Muscle layer of colon (tissue), 2 donors: ENCODE measurements around the gene DYNC2LI1.

ENCODE experiments used
- H3K27ac ChIP-seq: one replicate; pipeline ENCODE4 v1.7.0; 2013; ENCODE audit warnings: low read depth, mild to moderate bottlenecking, low read length, moderate library complexity
- H3K27me3 ChIP-seq, 2 donors: one replicate each; pipeline ENCODE4 v1.7.0; 2013; ENCODE audit warnings: low read length in 2 of 2, mild to moderate bottlenecking in 2 of 2; ENCODE audit not compliant: insufficient read depth in 2 of 2, control insufficient read depth in 1 of 2
- H3K36me3 ChIP-seq: one replicate; pipeline ENCODE4 v1.7.0; 2013; ENCODE audit warnings: mild to moderate bottlenecking, low read length; ENCODE audit not compliant: insufficient read depth
- H3K4me1 ChIP-seq: one replicate; pipeline ENCODE4 v1.7.0; 2013; ENCODE audit warnings: mild to moderate bottlenecking, low read length; ENCODE audit not compliant: insufficient read depth
- H3K4me3 ChIP-seq, 2 donors: one replicate each; pipeline ENCODE4 v1.7.0; 2013; ENCODE audit warnings: low read length in 2 of 2, low read depth in 1 of 2, mild to moderate bottlenecking in 1 of 2, moderate library complexity in 1 of 2
- H3K9ac ChIP-seq: one replicate; pipeline ENCODE4 v1.7.0; 2013; ENCODE audit warnings: low read length
- H3K9me3 ChIP-seq: one replicate; pipeline ENCODE4 v1.7.0; 2013; ENCODE audit warnings: mild to moderate bottlenecking, low read length
- donor health status: abdominal sarcoma.
- donor health status: Adenocarcinoma of cecum.

DYNC2LI1 gene

GRCh38 chr2:43738257-43738656, 35.6 kb upstream of the DYNC2LI1 start:
- Histone ChIP-seq H3K9me3 (no peaks in the 10 kb centered on the region), H3K36me3 (no peaks in the 10 kb centered on the region), H3K4me3 (no peak overlapping the region), H3K27ac (no peak overlapping the region), H3K9ac (no peak overlapping the region), H3K27me3 (no peaks in the 10 kb centered on the region), H3K4me1 (peaks cover 10% of the 10 kb centered on the region)

DNA sequence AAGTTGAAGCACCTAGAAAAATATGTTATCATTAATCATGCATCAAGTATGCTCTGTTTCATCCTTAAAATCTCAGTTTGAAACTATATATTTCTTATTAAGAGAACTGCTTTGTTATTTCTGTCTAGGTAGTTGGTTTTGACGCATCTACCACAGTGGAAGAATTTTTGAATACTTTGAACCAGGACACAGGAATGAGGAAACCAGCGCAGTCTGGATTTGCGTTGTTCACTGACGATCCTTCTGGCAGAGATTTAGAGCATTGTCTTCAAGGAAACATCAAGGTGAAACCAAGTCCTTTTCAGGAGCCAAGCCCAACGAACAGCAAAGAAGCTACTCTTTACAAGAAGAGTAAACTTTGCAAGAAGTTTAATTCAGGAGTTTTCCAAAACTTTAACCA, 30.1 kb upstream of the DYNC2LI1 start:
- Histone ChIP-seq H3K9ac (no peak overlapping the region), H3K27me3 (no peaks in the 10 kb centered on the region), H3K27ac (no peak overlapping the region), H3K4me3 (no peak overlapping the region), H3K4me1 (peaks cover 10% of the 10 kb centered on the region), H3K9me3 (no peaks in the 10 kb centered on the region), H3K36me3 (no peaks in the 10 kb centered on the region)

DNA sequence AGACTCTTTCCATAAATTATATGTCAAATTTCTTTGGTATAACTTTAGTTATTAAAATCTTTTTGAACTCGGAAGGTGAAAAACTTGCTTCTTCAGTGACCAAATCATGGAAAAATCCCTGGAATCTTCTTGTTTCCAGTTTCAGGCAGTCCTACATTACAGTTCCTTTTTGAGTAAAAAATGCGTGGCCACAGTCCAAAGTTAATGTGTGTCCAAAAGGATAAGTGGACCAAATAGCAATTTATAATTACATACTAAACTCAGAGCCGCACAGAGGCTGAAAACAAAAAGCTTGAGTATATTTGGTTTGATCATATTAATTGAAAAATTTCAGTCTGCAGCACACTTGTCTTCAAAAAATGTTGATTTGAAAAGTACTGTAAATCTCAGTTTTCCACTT, 28.4 kb upstream of the DYNC2LI1 start:
- H3K36me3 ChIP-seq = no peaks in the 10 kb centered on the region
- H3K9ac ChIP-seq = no peak overlapping the region
- H3K4me3 ChIP-seq = no peak overlapping the region
- H3K27me3 ChIP-seq = no peaks in the 10 kb centered on the region
- H3K27ac ChIP-seq = no peak overlapping the region
- no peaks in the 10 kb centered on the region for H3K9me3 ChIP-seq
- H3K4me1 ChIP-seq = peaks cover 10% of the 10 kb centered on the region

DNA sequence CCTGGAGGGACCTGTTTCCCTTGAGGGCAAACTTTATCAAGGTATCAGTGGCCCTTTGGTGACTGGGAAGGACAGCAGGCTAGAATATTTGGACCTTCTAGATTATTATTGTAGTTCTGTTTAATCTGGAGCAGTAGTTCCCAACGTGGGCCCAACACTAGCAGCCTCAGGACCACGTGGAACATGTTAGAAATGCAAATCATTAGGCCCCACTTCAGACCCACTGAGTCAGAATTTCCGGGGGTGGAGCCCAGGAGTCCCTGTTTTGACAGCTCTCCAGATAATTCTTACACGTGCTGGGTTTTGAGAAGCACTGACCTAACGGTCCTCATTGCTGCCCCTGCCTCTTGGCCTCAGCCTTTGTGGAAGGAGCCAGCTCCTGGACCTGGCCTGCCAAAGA, 25.5 kb upstream of the DYNC2LI1 start:
- Histone ChIP-seq H3K4me1 (peaks cover 10% of the 10 kb centered on the region), H3K27me3 (no peaks in the 10 kb centered on the region), H3K9me3 (no peaks in the 10 kb centered on the region), H3K9ac (no peak overlapping the region), H3K36me3 (no peaks in the 10 kb centered on the region), H3K4me3 (no peak overlapping the region), H3K27ac (no peak overlapping the region)

GRCh38 chr2:43749583-43749982, 24.3 kb upstream of the DYNC2LI1 start:
- H3K9ac ChIP-seq = no peak overlapping the region
- no peak overlapping the region for H3K27ac ChIP-seq
- H3K9me3 ChIP-seq = no peaks in the 10 kb centered on the region
- peaks cover 10% of the 10 kb centered on the region for H3K4me1 ChIP-seq
- no peaks in the 10 kb centered on the region for H3K27me3 ChIP-seq
- no peaks in the 10 kb centered on the region for H3K36me3 ChIP-seq
- no peak overlapping the region for H3K4me3 ChIP-seq

GRCh38 chr2:43751476-43751990, 22.3 kb upstream of the DYNC2LI1 start:
- H3K9me3 ChIP-seq = no peaks in the 10 kb centered on the region
- no peak overlapping the region for H3K9ac ChIP-seq
- H3K27ac ChIP-seq = no peak overlapping the region
- H3K27me3 ChIP-seq = no peaks in the 10 kb centered on the region
- H3K4me1 ChIP-seq = no peaks in the 10 kb centered on the region
- no peaks in the 10 kb centered on the region for H3K36me3 ChIP-seq
- no peak overlapping the region for H3K4me3 ChIP-seq

DNA sequence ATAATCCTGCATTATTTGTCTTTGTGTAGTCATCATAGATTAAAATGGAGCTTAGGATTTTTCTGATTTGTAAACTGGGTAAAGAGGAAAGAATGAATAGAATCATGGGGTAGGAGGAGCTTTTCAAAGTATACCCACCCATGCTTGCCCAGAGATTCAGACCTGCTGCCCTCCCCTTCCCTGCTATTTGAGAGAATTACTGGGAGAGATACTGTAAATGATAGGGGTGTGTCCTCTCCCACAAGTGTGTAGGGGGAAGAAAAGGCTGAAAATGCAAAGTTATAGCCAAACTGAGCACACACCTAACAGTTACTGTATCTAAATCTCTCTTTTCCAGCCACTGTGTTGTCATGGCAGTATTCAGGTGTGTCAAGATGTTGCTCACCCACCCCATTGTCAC, 21.5 kb upstream of the DYNC2LI1 start:
- no peaks in the 10 kb centered on the region for H3K9me3 ChIP-seq
- H3K4me1 ChIP-seq = no peaks in the 10 kb centered on the region
- H3K4me3 ChIP-seq = no peak overlapping the region
- H3K9ac ChIP-seq = no peak overlapping the region
- H3K27me3 ChIP-seq = no peaks in the 10 kb centered on the region
- no peak overlapping the region for H3K27ac ChIP-seq
- H3K36me3 ChIP-seq = no peaks in the 10 kb centered on the region

- no peak overlapping the region for H3K9ac ChIP-seq
- no peaks in the 10 kb centered on the region for H3K36me3 ChIP-seq
- H3K27ac ChIP-seq = no peak overlapping the region
- no peaks in the 10 kb centered on the region for H3K27me3 ChIP-seq
- no peaks in the 10 kb centered on the region for H3K9me3 ChIP-seq
- H3K4me1 ChIP-seq = no peaks in the 10 kb centered on the region
- no peak overlapping the region for H3K4me3 ChIP-seq
These were observed 19.7 kb upstream of the DYNC2LI1 start for GRCh38 chr2:43754180-43754579.

- H3K9ac ChIP-seq = no peak overlapping the region
- H3K36me3 ChIP-seq = no peaks in the 10 kb centered on the region
- no peak overlapping the region for H3K27ac ChIP-seq
- H3K4me1 ChIP-seq = no peaks in the 10 kb centered on the region
- no peaks in the 10 kb centered on the region for H3K9me3 ChIP-seq
- no peaks in the 10 kb centered on the region for H3K27me3 ChIP-seq
- no peak overlapping the region for H3K4me3 ChIP-seq
These were observed 15.1 kb upstream of the DYNC2LI1 start for GRCh38 chr2:43758739-43759138.

DNA sequence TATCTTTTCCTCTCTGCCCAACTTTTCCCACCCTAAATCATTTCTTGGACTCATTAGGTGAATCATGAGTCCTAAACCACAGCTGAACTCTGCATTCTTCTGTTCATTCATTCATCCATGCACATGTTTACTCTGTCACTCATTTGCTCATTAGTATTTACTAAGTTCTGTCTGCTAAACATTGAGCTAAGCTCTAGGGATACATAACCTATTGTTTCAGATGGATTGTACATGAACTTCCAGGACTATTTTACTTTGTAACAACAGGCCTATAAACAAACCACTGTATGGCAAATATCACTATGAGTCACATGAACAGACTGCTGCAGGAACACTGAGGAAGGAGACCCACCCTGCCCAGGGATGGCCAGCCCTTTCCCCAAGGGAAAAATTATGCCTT, 14.6 kb upstream of the DYNC2LI1 start:
- Histone ChIP-seq H3K4me1 (no peaks in the 10 kb centered on the region), H3K9me3 (no peaks in the 10 kb centered on the region), H3K27ac (no peak overlapping the region), H3K9ac (no peak overlapping the region), H3K4me3 (no peak overlapping the region), H3K27me3 (no peaks in the 10 kb centered on the region), H3K36me3 (no peaks in the 10 kb centered on the region)

DNA sequence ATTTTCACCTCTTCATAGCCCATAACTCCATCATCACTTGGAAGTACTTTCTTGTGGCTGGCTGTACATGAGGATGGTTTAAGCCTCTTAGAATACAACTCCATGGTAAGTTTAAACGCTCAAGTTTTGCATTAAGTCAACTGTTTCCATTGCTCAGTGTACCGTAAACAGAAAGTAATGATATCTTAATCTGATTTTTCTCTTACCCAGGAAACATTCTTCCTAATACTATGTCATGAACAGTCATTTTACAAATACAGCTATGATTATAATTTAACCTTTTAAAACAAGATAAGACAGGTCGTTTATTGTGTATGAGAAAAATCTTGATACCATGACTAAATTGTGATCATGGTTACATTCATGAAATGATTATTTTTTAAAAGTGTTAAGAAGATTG, 11.6 kb upstream of the DYNC2LI1 start:
- Histone ChIP-seq H3K36me3 (peaks cover 12% of the 10 kb centered on the region), H3K27ac (no peak overlapping the region), H3K9ac (no peak overlapping the region), H3K4me1 (no peaks in the 10 kb centered on the region), H3K9me3 (no peaks in the 10 kb centered on the region), H3K4me3 (no peak overlapping the region), H3K27me3 (no peaks in the 10 kb centered on the region)

DNA sequence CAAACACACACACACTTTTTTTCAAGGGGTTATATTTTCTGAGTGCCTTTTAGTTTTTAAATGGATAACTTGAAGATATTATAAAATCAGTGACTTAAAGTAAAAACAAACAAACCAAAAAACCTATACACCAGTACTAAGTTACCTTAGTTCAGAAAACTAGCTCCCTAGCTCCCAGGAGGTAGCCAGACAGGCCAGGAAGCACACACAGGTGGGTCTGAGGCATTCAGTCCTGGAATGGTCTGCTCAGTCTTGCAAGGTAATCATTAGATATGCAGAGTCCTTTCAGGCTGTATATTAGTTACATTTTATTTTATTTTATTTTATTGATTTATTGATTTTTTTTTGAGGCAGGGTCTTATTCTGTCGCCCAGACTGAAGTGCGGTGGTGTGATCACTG, 10.7 kb upstream of the DYNC2LI1 start:
- Histone ChIP-seq H3K9ac (no peak overlapping the region), H3K4me1 (no peaks in the 10 kb centered on the region), H3K9me3 (no peaks in the 10 kb centered on the region), H3K36me3 (peaks cover 12% of the 10 kb centered on the region), H3K27ac (no peak overlapping the region), H3K4me3 (no peak overlapping the region), H3K27me3 (no peaks in the 10 kb centered on the region)
